Glutamatergic neuron (in vitro differentiated cells): ENCODE data around the gene N4BP2L2. TPM values are rescaled to one million over a fixed set of nuclear protein-coding genes. Genes with fewer than 3 reads are reported as not detected.

Source experiments
- DNase-seq: peaks from one replicate; pipeline ENCODE4 v3.0.0; 2022
- H3K27ac Mint-ChIP-seq: one replicate; pipeline ENCODE4 v1.8.0; 2020; ENCODE audit warnings: mild to moderate bottlenecking, mixed read lengths, inconsistent platforms; ENCODE audit not compliant: unreplicated experiment
- H3K27me3 Mint-ChIP-seq: one replicate; pipeline ENCODE4 v1.8.0; 2020; ENCODE audit warnings: mild to moderate bottlenecking, moderate library complexity, mixed read lengths, inconsistent platforms; ENCODE audit not compliant: unreplicated experiment
- H3K36me3 Mint-ChIP-seq: one replicate; pipeline ENCODE4 v1.8.0; 2020; ENCODE audit warnings: mild to moderate bottlenecking, mixed read lengths, inconsistent platforms; ENCODE audit not compliant: unreplicated experiment
- H3K4me1 Mint-ChIP-seq: one replicate; pipeline ENCODE4 v1.8.0; 2020; ENCODE audit warnings: mild to moderate bottlenecking, low read depth, mixed read lengths, inconsistent platforms; ENCODE audit not compliant: unreplicated experiment
- H3K4me3 Mint-ChIP-seq: one replicate; pipeline ENCODE4 v1.8.0; 2020; ENCODE audit warnings: mild to moderate bottlenecking, mixed read lengths, inconsistent platforms; ENCODE audit not compliant: unreplicated experiment
- H3K9me3 Mint-ChIP-seq: one replicate; pipeline ENCODE4 v1.8.0; 2020; ENCODE audit warnings: mild to moderate bottlenecking, moderate library complexity, mixed read lengths, inconsistent platforms; ENCODE audit not compliant: unreplicated experiment
- total RNA-seq: library from RNA; stranded (reverse); fragmentation: NEBNext Ultra II Directional; extraction: Animal tissue kit (Norgen Biotek cat#: 25700); gene quantifications from one replicate; pipeline ENCODE4 v1.2.1, GENCODE V29; 2021; ENCODE audit not compliant: unreplicated experiment
- TF ChIP-seq, protein P1 (sequence below): fragments of 200-600 bp; sonication (generic); IDR thresholded peaks from one replicate; pipeline ENCODE4 v1.5.0; 2021; ENCODE audit not compliant: partially characterized antibody, unreplicated experiment

Gene N4BP2L2
- total RNA-seq, 1 donor from 2014 or later: 129 TPM

GRCh38 chr13:32385410-32385809, 153.2 kb downstream of the N4BP2L2 start:
- no peak for DNase-seq
- Mint-ChIP-seq H3K36me3 (no peaks in the 10 kb centered on the region), H3K4me1 (no peaks in the 10 kb centered on the region), H3K27me3 (no peaks in the 10 kb centered on the region), H3K4me3 (no peak overlapping the region), H3K27ac (no peak overlapping the region), H3K9me3 (no peaks in the 10 kb centered on the region)
- TF ChIP-seq, protein P1, sequence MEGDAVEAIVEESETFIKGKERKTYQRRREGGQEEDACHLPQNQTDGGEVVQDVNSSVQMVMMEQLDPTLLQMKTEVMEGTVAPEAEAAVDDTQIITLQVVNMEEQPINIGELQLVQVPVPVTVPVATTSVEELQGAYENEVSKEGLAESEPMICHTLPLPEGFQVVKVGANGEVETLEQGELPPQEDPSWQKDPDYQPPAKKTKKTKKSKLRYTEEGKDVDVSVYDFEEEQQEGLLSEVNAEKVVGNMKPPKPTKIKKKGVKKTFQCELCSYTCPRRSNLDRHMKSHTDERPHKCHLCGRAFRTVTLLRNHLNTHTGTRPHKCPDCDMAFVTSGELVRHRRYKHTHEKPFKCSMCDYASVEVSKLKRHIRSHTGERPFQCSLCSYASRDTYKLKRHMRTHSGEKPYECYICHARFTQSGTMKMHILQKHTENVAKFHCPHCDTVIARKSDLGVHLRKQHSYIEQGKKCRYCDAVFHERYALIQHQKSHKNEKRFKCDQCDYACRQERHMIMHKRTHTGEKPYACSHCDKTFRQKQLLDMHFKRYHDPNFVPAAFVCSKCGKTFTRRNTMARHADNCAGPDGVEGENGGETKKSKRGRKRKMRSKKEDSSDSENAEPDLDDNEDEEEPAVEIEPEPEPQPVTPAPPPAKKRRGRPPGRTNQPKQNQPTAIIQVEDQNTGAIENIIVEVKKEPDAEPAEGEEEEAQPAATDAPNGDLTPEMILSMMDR: no peak

DNA sequence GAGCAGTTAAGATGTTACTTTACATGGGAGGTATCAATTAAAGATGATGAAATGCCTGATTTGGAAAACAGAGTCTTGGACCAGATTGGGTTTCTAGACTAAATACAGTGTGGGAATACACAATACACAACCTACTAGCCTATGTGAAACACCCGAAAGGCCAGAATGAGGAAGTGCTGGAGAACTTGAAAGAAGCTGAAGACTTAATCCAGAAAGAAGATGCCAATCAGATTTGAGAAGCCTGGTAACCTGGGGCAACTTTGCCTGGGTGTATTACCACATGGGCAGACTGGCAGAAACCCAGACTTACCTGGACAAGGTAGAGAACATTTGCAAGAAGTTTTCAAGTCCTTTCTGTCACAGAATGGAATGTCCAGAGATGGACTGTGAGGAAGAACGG, 153.9 kb downstream of the N4BP2L2 start:
- no peaks in the 10 kb centered on the region for H3K9me3 Mint-ChIP-seq
- no peak overlapping the region for H3K27ac Mint-ChIP-seq
- no peak for DNase-seq
- H3K4me3 Mint-ChIP-seq: no peak overlapping the region
- H3K36me3 Mint-ChIP-seq: no peaks in the 10 kb centered on the region
- TF ChIP-seq, protein P1: no peak
- H3K4me1 Mint-ChIP-seq: no peaks in the 10 kb centered on the region
- H3K27me3 Mint-ChIP-seq: no peaks in the 10 kb centered on the region

DNA sequence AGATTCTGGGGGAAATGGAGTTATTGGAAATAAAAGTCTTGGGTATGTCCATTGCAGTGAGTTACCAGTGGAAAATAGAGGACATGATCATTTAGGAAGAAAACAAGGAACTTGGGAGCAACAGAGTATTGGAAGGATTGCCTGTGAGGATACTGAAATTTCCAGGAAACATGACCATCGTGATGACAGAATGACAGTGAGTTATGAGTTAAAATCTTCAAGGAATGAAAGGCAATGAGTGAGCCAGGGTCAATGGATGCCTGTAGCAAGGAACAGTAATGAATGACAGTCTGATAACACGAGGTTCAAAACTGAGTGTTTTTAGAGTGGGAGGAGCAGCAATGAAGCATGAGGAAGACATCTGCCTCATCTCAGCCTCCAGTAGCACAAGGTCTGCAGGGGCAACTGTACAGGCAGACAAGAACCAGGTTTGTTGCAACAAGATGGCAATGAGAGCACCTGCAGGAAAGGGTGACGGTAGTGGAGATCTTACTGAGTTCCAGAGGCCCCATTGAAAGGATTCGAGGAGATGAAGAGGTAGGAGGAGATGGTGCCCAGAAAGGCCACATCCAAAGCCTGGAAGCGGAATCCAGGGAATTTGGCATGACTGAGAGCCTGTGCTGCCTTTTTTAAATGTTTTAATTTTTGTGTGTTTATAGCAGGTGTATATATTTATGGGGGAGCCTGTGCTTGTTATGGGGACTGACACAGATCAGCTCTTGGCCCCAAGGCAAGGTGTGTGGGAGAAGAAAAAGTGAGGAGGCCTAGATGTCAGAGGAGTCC, 154.6 kb downstream of the N4BP2L2 start:
- TF ChIP-seq, protein P1: no peak
- Mint-ChIP-seq H3K4me1 (no peaks in the 10 kb centered on the region), H3K27me3 (no peaks in the 10 kb centered on the region), H3K9me3 (no peaks in the 10 kb centered on the region), H3K36me3 (no peaks in the 10 kb centered on the region), H3K4me3 (no peak overlapping the region), H3K27ac (no peak overlapping the region)
- no peak for DNase-seq

Other genes with a start within 250 kb of the N4BP2L2 start
- not detected for gene ZAR1L, start 223.4 kb downstream of the N4BP2L2 start, total RNA-seq
- gene BRCA2, start 223.3 kb downstream of the N4BP2L2 start, total RNA-seq: 3.0 TPM
- 1.9 TPM for gene N4BP2L1, start 110.7 kb downstream of the N4BP2L2 start, total RNA-seq
- 59.2 TPM for gene PDS5B, start 47.7 kb upstream of the N4BP2L2 start, total RNA-seq